22Rv1 (cell line): Measurements from ENCODE around the gene SARDH.

ENCODE experiments used
- CTCF ChIP-seq: fragments of 450-650 bp; IDR thresholded peaks from 2 replicates; pipeline ENCODE4 v1.5.1; 2017; ENCODE audit warnings: mild to moderate bottlenecking
- ZFX ChIP-seq: fragments of 450-650 bp; IDR thresholded peaks from 2 replicates; pipeline ENCODE4 v1.6.1; 2017; ENCODE audit warnings: antibody characterized with exemption, borderline replicate concordance

GRCh38 chr9:133622555-133622954 lies 115.6 kb downstream of the SARDH start:
- no peak for TF ChIP-seq CTCF
- TF ChIP-seq ZFX = no peak
